ENCODE results near the gene FER1L5. TPM values are rescaled to one million over a fixed set of nuclear protein-coding genes. Genes with fewer than 3 reads are reported as not detected.
A peak's percentile ranks its signal among the peaks of the same experiment; 100 is the strongest.

Gene FER1L5
- total RNA-seq: not detected
- long read RNA-seq: 0 reads

- no peak for ATAC-seq (ENCODE audit: poor library complexity)
- intact Hi-C loops (cut with DNase I): no loop called here
- no peak for DNase-seq
Observed at GRCh38 chr2:96642564-96643360, at the start of gene FER1L5. FER1L5 (plus strand) TSS chr2:96642764; CDS start chr2:96642837, 73 bp downstream.

DNA sequence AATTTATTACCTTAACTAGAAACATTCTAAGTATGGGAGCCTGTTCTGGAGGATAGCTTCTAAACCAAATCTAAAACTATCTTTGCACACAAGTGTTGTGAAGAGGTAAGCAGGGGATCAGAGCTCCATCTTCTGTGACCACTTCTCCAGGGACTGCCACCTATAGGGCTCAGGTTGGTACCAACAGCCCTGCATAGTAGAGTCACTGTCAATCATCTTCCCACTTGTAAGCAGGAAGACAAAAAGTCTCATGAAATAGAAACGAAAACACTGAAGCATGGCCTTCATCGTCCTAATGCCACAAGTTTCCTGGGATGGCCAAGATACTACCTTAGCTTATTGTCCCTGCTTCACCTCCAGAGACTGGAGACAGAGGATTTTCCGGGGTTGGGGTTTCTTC, 48.3 kb upstream of the FER1L5 start:
- DNase-seq (no peak), ATAC-seq (ENCODE audit: poor library complexity) (no peak)
- intact Hi-C loops (cut with DNase I): no loop called here

DNA sequence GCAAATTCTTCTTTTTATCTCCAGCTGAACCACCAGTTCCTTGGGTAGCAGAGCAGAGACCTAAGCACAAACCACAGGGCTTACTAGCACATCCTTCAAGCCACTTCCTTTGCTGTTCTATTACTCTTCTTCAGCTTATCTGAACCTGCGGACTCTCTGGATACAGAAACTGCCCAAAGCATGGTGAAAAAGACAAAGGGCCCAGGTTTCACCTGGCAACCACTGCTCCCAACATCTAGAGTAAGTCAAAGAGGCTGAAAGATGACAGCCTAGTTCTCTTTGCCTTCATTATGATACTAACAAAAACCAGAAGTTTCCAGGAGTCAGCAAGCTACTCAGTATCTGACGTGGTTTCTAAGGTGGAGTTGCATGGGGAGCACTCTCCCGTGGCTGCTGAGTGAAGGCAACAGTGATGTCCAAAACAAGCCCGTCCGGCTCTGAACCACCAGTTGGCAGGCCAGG, 47.8 kb upstream of the FER1L5 start:
- DNase-seq (no peak), ATAC-seq (ENCODE audit: poor library complexity) (no peak)
- intact Hi-C loops (cut with DNase I): no loop called here

- intact Hi-C loops (cut with DNase I): no loop called here
- DNase-seq: no peak
- peak; percentile 38 for ATAC-seq (ENCODE audit: poor library complexity)
Observed at GRCh38 chr2:96596596-96596995, 46.0 kb upstream of the FER1L5 start.

DNA sequence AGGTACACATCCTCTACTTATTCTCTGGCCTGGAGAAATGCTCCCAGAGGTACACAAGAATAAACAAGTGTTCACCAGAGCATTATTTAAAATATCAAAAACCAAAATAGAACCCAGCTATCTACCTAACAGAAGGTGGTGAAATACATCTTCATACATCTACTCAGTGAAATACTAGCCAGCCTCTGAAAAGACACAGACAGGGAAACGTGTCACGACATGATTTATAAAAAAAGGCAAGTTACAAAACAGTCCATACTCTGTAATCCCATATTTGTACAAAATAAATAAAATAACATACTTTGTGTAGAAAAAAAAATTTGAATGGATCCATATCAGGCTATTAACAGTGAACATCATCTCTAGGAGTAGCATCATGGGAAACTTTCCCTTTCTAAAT, 42.6 kb upstream of the FER1L5 start:
- ATAC-seq (ENCODE audit: poor library complexity) (no peak), DNase-seq (no peak)
- intact Hi-C loops (cut with DNase I): no loop called here

GRCh38 chr2:96601382-96602292, 40.9 kb upstream of the FER1L5 start:
- intact Hi-C loops (cut with DNase I): no loop called here
- DNase-seq (no peak), ATAC-seq (ENCODE audit: poor library complexity) (no peak)

GRCh38 chr2:96602330-96602823, 40.2 kb upstream of the FER1L5 start:
- ATAC-seq (ENCODE audit: poor library complexity): no peak
- no peak for DNase-seq
- intact Hi-C loops (cut with DNase I): no loop called here

GRCh38 chr2:96604104-96604503, 38.5 kb upstream of the FER1L5 start:
- DNase-seq (no peak), ATAC-seq (ENCODE audit: poor library complexity) (no peak)
- intact Hi-C loops (cut with DNase I): no loop called here

DNA sequence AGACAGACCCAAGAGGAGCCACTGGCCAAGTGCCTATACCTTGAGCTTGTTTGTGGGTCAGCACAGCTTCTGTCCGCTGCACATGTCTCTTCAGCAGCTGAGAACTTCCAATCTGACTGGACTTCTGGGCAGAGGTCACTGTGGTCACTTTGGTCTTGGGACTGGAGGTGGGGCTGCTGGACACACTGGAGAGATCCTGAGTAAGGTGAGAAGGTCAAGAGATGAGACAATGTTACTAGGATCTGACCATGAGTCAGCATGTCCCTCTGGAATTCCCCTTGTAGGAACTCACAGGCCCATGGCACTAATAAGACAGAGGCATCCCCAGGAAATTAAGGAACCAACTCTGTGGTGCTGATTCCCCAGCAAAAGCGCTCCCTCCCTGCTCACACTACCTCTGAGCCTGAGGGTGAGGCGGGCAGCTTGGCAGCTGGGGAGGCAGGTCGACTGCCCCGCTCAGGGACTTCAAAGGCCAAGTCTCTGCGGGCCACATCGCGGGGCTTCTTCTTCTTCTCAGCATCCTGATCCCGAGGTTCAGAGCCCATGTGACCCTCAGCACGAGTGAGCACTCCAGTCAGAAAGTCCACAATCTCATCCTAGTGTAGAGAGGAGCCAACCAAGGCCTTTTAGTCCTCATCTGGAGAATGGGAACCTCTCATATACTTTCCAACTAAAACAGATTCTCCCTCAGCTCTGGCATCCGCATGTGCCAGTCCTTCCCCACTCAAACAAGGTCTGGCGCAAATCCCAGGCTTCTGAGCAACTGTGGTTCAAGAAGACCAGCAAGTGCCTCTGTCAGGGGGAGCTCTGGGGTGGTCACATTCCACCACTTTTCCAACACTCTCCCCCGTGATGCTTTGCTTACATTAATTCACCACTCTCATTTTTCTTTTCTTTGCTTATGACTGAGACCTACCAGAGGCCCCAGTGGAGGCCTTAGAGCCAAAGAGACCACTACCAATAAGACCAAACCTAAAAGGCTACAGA, 33.8 kb upstream of the FER1L5 start:
- intact Hi-C loops (cut with DNase I): no loop called here
- ATAC-seq (ENCODE audit: poor library complexity) (peak; percentile 19), DNase-seq (peak; percentile 44)

GRCh38 chr2:96616128-96616527, 26.4 kb upstream of the FER1L5 start:
- ATAC-seq (ENCODE audit: poor library complexity) (no peak), DNase-seq (no peak)
- intact Hi-C loops (cut with DNase I): no loop called here

DNA sequence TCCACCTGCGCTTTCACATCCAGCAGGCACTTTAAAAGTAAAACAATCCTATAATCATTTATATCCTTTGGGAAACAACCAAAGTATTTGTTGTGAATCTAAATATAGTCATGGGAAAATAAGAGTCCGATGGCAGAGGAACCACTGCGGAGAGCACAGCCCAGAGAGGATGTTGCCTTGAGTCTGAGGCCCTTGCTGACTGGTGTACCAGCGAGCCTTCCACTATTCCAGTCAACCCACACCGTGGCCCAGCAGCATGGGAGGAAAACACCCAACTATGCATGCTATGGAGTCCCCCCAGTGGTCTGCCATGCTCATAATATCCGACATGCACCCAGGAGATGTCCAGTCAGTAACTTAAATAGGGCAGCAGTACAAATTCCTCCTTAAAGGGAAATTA, 26.0 kb upstream of the FER1L5 start:
- DNase-seq: no peak
- intact Hi-C loops (cut with DNase I): no loop called here
- peak; percentile 12 for ATAC-seq (ENCODE audit: poor library complexity)

DNA sequence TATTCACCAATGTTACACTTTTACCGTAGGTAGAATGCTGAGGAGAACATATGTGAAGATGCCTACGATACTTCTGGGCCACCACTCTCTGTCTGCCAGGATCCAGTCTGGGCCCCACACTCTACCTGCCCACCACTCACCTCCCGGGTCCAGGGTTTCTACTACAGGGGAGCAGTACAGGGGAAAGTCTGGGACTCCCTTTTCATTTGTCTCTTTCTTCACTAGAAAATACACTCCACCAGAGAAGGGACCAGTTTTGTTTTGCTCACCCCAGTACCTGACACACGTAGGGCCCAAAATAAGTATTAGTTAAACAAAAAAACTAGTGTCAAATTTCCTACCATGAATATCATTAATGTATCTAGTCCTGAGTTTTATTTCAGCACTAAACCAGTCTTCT, 25.6 kb upstream of the FER1L5 start:
- ATAC-seq (ENCODE audit: poor library complexity) (no peak), DNase-seq (no peak)
- intact Hi-C loops (cut with DNase I): no loop called here

DNA sequence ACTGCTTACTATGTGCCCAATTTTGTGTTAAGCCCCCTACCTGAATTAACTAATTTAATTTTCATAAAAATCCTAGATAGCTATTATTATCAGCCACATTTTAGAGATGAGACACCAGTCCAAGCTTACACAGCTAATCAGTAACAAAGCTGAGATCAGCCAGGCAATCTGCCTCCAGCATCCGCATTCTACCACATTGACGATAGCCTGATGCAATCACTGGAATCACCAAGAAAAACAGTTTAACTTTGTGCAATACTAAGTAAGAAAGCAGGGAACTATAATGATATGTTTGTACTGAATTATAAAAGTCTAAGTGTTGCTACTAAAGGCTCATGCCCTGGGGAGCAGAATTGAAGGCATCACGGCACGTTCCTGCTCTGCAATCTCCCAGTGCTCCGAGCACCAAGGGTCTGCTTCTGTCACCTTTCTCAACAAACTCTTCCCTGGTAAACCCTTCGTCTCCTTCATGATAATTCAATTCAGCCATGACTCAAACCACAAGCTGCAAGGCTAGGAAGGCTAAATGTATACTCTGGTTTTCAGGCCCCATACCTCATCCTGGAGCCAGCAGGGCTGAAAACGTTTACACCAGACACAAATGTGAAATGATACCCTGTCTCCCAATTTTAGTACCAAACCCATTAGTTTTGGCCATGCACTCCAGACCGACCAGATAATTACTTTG, 23.8 kb upstream of the FER1L5 start:
- ATAC-seq (ENCODE audit: poor library complexity) (no peak), DNase-seq (no peak)
- intact Hi-C loops (cut with DNase I): no loop called here

DNA sequence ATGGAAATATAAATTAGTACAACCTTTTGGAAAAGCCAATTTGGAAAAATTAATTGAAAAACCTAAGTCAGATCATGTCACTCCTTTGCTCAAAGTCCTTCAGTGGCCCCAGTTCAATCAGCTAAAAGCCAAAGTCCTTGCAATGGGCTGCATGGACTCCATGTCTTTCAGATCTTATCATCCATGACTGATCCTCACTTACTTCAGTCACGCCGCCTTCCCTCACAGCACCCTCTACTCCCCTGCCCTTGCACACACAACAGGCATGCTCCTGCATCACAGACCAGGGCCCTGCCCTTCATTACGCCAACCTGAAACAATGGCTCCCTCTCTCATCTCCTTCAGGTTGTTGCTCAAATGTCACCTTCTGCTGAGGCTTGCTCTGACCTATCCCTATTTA, 20.0 kb upstream of the FER1L5 start:
- DNase-seq: no peak
- intact Hi-C loops (cut with DNase I): no loop called here
- ATAC-seq (ENCODE audit: poor library complexity): no peak

GRCh38 chr2:96623116-96623515, 19.4 kb upstream of the FER1L5 start:
- ATAC-seq (ENCODE audit: poor library complexity): no peak
- intact Hi-C loops (cut with DNase I): no loop called here
- DNase-seq: no peak

- ATAC-seq (ENCODE audit: poor library complexity) (no peak), DNase-seq (no peak)
- intact Hi-C loops (cut with DNase I): no loop called here
Observed at GRCh38 chr2:96625571-96626552, 16.7 kb upstream of the FER1L5 start.

DNA sequence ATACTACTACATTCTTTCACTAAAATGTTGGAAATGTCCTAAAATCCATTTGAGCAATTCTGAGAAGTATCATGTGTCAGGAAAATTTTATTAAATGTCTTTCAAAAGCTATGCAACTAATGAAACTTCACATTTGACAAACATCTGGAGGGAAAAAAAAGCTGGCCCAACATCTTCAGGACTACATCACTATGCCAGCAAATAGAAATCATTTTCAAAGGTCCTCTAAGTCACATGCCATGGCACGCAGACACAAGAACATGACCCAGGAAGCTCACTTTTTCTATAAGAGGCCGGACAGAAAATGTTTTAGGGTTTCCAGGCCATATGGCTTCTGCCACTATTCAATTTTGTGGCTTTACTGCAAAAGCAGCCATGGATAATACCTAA, 16.0 kb upstream of the FER1L5 start:
- ATAC-seq (ENCODE audit: poor library complexity) (no peak), DNase-seq (no peak)
- intact Hi-C loops (cut with DNase I): no loop called here

Measured in Right ventricle myocardium superior (tissue), 1 donor.